IMR-90 (cell line): ENCODE data around the gene LRPPRC. TPM values are rescaled to one million over a fixed set of nuclear protein-coding genes. Genes with fewer than 3 reads are reported as not detected.

Experiments
- ATAC-seq: fragments of 200-7000 bp; cut with Tn5 transposase; 2 replicates; pipeline ENCODE4 v1.9.1; 2020; ENCODE audit warnings: low read depth, mild to moderate bottlenecking, moderate library complexity
- BruUV-seq: library from RNA; stranded (reverse); fragments of 400-500 nt; replicated peaks from 2 replicates; lab custom pipeline; 2021; lab: Mats Ljungman, UMichigan
- CTCF ChIA-PET: fragments of 300-600 bp; formaldehyde crosslinking; extraction: SDS; loops from one replicate; lab custom pipeline; 2021; ENCODE audit warnings: antibody characterized with exemption; lab: Yijun Ruan, JAX
- POLR2A ChIA-PET: fragments of 300-600 bp; sonication (Branson Sonifier 250); formaldehyde crosslinking; loops from one replicate; lab custom pipeline; 2022; ENCODE audit warnings: antibody characterized with exemption; ENCODE audit not compliant: unreplicated experiment; lab: Charles Lee
- DNase-seq: peaks from one replicate; pipeline ENCODE4 v3.0.0; 2013
- H2AFZ ChIP-seq: replicated peaks from 2 replicates; pipeline ENCODE3; 2013; ENCODE audit warnings: low read length, mild to moderate bottlenecking; ENCODE audit not compliant: poor library complexity
- H2AK5ac ChIP-seq: 2 replicates; pipeline ENCODE4 v1.6.1; 2013; ENCODE audit warnings: low read depth, low read length, inconsistent platforms
- H2AK9ac ChIP-seq: replicated peaks from 2 replicates; pipeline ENCODE3; 2013; ENCODE audit warnings: mild to moderate bottlenecking, low read depth, low read length, moderate library complexity; ENCODE audit not compliant: poor library complexity
- H2BK120ac ChIP-seq: 2 replicates; pipeline ENCODE4 v1.6.1; 2013; ENCODE audit warnings: low read depth, low read length, inconsistent platforms
- H2BK15ac ChIP-seq: 3 replicates; pipeline ENCODE4 v1.6.1; 2013; ENCODE audit warnings: low read depth, low read length, inconsistent platforms
- H2BK20ac ChIP-seq: 2 replicates; pipeline ENCODE4 v1.6.1; 2013; ENCODE audit warnings: low read depth, mild to moderate bottlenecking, inconsistent platforms, low read length, moderate library complexity
- H2BK5ac ChIP-seq: 2 replicates; pipeline ENCODE4 v1.6.1; 2013; ENCODE audit warnings: mild to moderate bottlenecking, low read depth, low read length, inconsistent platforms; ENCODE audit not compliant: poor library complexity, severe bottlenecking
- H3K14ac ChIP-seq: replicated peaks from 2 replicates; pipeline ENCODE4 v1.6.1; 2013; ENCODE audit warnings: low read depth, low read length, inconsistent platforms
- H3K18ac ChIP-seq: 2 replicates; pipeline ENCODE4 v1.6.1; 2013; ENCODE audit warnings: low read depth, low read length, control low read depth
- H3K23ac ChIP-seq: 2 replicates; pipeline ENCODE4 v1.6.1; 2013; ENCODE audit warnings: low read depth, low read length, inconsistent platforms
- H3K27ac ChIP-seq: 2 replicates; pipeline ENCODE4 v1.5.1; 2013; ENCODE audit warnings: mild to moderate bottlenecking, control low read depth, low read length; ENCODE audit not compliant: insufficient read depth
- H3K27me3 ChIP-seq: 2 replicates; pipeline ENCODE4 v1.6.1; 2013; ENCODE audit warnings: low read length; ENCODE audit not compliant: control insufficient read depth, insufficient read depth
- H3K36me3 ChIP-seq: 2 replicates; pipeline ENCODE4 v1.6.1; 2013; ENCODE audit warnings: low read length, mixed read lengths; ENCODE audit not compliant: control insufficient read depth, insufficient read depth
- H3K4ac ChIP-seq: 2 replicates; pipeline ENCODE4 v1.6.1; 2013; ENCODE audit warnings: low read depth, low read length, inconsistent platforms
- H3K4me1 ChIP-seq: 2 replicates; pipeline ENCODE4 v1.6.1; 2013; ENCODE audit warnings: low read length, mixed read lengths; ENCODE audit not compliant: control insufficient read depth, insufficient read depth
- H3K4me2 ChIP-seq: 2 replicates; pipeline ENCODE4 v1.6.1; 2013; ENCODE audit warnings: low read depth, mild to moderate bottlenecking, control low read depth, low read length, moderate library complexity
- H3K4me3 ChIP-seq: 2 replicates; pipeline ENCODE4 v1.5.1; 2013; ENCODE audit warnings: low read depth, mild to moderate bottlenecking, control low read depth, low read length, moderate library complexity; ENCODE audit not compliant: insufficient read depth
- H3K56ac ChIP-seq: 2 replicates; pipeline ENCODE4 v1.6.1; 2013; ENCODE audit warnings: low read length, inconsistent platforms; ENCODE audit not compliant: insufficient read depth; ENCODE audit errors: extremely low read depth
- H3K79me1 ChIP-seq, 2 experiments: 2 replicates each; pipeline ENCODE4 v1.6.1; 2013; ENCODE audit warnings: low read length in 2 of 2, inconsistent platforms in 1 of 2, low read depth in 1 of 2
- H3K9ac ChIP-seq: 2 replicates; pipeline ENCODE4 v1.6.1; 2013; ENCODE audit warnings: low read depth, low read length, control low read depth
- H3K9me1 ChIP-seq: 2 replicates; pipeline ENCODE4 v1.6.1; 2013; ENCODE audit warnings: low read length, inconsistent platforms; ENCODE audit not compliant: insufficient read depth
- H3K9me3 ChIP-seq: 2 replicates; pipeline ENCODE4 v1.6.1; 2013; ENCODE audit warnings: low read length; ENCODE audit not compliant: control insufficient read depth, insufficient read depth
- H4K20me1 ChIP-seq: 2 replicates; pipeline ENCODE4 v1.6.1; 2013; ENCODE audit warnings: low read length, inconsistent platforms; ENCODE audit not compliant: insufficient read depth
- H4K5ac ChIP-seq: 2 replicates; pipeline ENCODE4 v1.6.1; 2013; ENCODE audit warnings: mild to moderate bottlenecking, low read depth, low read length, control low read depth
- H4K8ac ChIP-seq, 2 experiments: 2 replicates each; pipeline ENCODE4 v1.6.1; 2013; ENCODE audit warnings: low read depth in 2 of 2, low read length in 2 of 2, control low read depth in 1 of 2, inconsistent platforms in 1 of 2
- H4K91ac ChIP-seq: 2 replicates; pipeline ENCODE4 v1.6.1; 2013; ENCODE audit warnings: low read depth, low read length, inconsistent platforms; ENCODE audit not compliant: insufficient read depth
- ELK1 ChIP-seq: fragments of 150-350 bp; IDR thresholded peaks from 2 replicates; pipeline ENCODE4 v1.6.1; 2016; ENCODE audit warnings: low read depth, mild to moderate bottlenecking, low read length, moderate library complexity, borderline replicate concordance
- MAZ ChIP-seq: IDR thresholded peaks from 2 replicates; pipeline ENCODE4 v1.6.1; 2012; ENCODE audit warnings: low read depth, mild to moderate bottlenecking, low read length, improper control_type of control experiment, moderate library complexity, borderline replicate concordance
- POLR2A ChIP-seq: IDR thresholded peaks from 2 replicates; pipeline ENCODE4 v1.6.1; 2012; ENCODE audit warnings: mild to moderate bottlenecking, low read depth, low read length
- RCOR1 ChIP-seq: IDR thresholded peaks from 2 replicates; pipeline ENCODE4 v1.6.1; 2012; ENCODE audit warnings: mild to moderate bottlenecking, low read length, improper control_type of control experiment; ENCODE audit not compliant: insufficient replicate concordance
- RFX5 ChIP-seq: IDR thresholded peaks from 2 replicates; pipeline ENCODE4 v1.8.0; 2012; ENCODE audit warnings: low read depth, mild to moderate bottlenecking, low read length, moderate library complexity
- SMC3 ChIP-seq: fragments of 150-350 bp; IDR thresholded peaks from 2 replicates; pipeline ENCODE4 v1.6.1; 2016; ENCODE audit warnings: low read depth, mild to moderate bottlenecking, antibody characterized with exemption, low read length, moderate library complexity
- USF2 ChIP-seq: fragments of 150-350 bp; IDR thresholded peaks from 2 replicates; pipeline ENCODE4 v1.6.1; 2017; ENCODE audit warnings: mild to moderate bottlenecking, antibody characterized with exemption, low read length, low read depth
- WGBS, 2 experiments: methylation state at CpG; one replicate each; pipeline versions ENCODE4 v1.1.5 to v1.1.7; 2013; ENCODE audit warnings: missing lambda C conversion rate in 2 of 2; ENCODE audit not compliant: insufficient read length in 1 of 2; ENCODE audit errors: extremely low coverage in 2 of 2; 5-methylcytosine and 5-hydroxymethylcytosine counted together
- dilution Hi-C: fragments of 300-500 bp; cut with HindIII; formaldehyde crosslinking; loops from one replicate; pipeline ENCODE4 v1.14.3; 2018; ENCODE audit warnings: low sequenced_read_pairs; ENCODE audit not compliant: unreplicated experiment
- in situ Hi-C: fragments of 300-500 bp; cut with MboI; formaldehyde crosslinking; loops from 3 replicates; pipeline ENCODE4 v1.14.3; 2019; ENCODE audit warnings: low sequenced_read_pairs, inconsistent platforms, mixed read lengths
- intact Hi-C: fragments of 100-400 bp; cut with micrococcal nuclease; formaldehyde crosslinking; loops from 2 replicates; pipeline ENCODE4 v1.10.0; 2022
- polyA plus RNA-seq, 3 experiments: library from polyadenylated mRNA; depleted of rRNA; stranded (reverse); fragments of >200 nt; gene quantifications; 2 replicates each; pipeline ENCODE4 v1.2.3, GENCODE V29; 2012; ENCODE audit warnings: low replicate concordance in 1 of 3
- total RNA-seq: library from RNA; depleted of rRNA; stranded (reverse); fragments of >200 nt; gene quantifications from 2 replicates; pipeline ENCODE4 v1.2.3, GENCODE V29; 2012

The LRPPRC gene
- total and polyA plus RNA-seq, 2 of the 4 experiments (the other 2 are of a cell fraction), result 30.4 to 36.0 TPM

- Histone ChIP-seq H2BK20ac (no peak overlapping the region), H2AK5ac (no peak overlapping the region), H2AK9ac (peak overlapping the region; percentile 55), H3K18ac (no peak overlapping the region), H2BK120ac (no peak overlapping the region), H3K9me1 (no peaks in the 10 kb centered on the region), H3K36me3 (no peaks in the 10 kb centered on the region), H3K9me3 (no peaks in the 10 kb centered on the region), H2BK5ac (no peak overlapping the region), H3K9ac (no peak overlapping the region), H4K8ac (no peak overlapping the region), H3K56ac (no peak overlapping the region), H3K79me1 (no peaks in the 10 kb centered on the region), H3K27me3 (peaks cover 55% of the 10 kb centered on the region), H4K5ac (no peak overlapping the region), H4K91ac (no peak overlapping the region), H3K23ac (no peak overlapping the region), H3K14ac (no peak overlapping the region), H2AFZ (no peak overlapping the region), H4K20me1 (no peaks in the 10 kb centered on the region), H3K27ac (no peak overlapping the region), H3K4me1 (no peaks in the 10 kb centered on the region), H3K4me2 (no peak overlapping the region), H2BK15ac (no peak overlapping the region), H3K4me3 (no peak overlapping the region), H3K4ac (no peak overlapping the region)
- POLR2A ChIA-PET, result no interaction called here
- ATAC-seq (no peak), DNase-seq (no peak)
- TF ChIP-seq POLR2A (no peak), ELK1 (no peak), SMC3 (no peak), MAZ (no peak), RFX5 (no peak), RCOR1 (no peak), USF2 (no peak)
- in situ Hi-C loops (no loop called here), dilution Hi-C loops (no loop called here), intact Hi-C loops (no loop called here)
- 34% methylated on average over 3 of the region's 14 CpGs; no CpG with 5 or more reads in 1 of the 2 experiments for WGBS, 2 experiments
- BruUV-seq, result no TSS peak
- CTCF ChIA-PET, result interaction anchor here (0.6 kb wide), 1 partner anchor 204 kb away, joined by 3 read pairs; no protein-coding TSS in a partner anchor
Measured at GRCh38 chr2:43839776-43840564, 155.8 kb downstream of the LRPPRC start.
